H1 (cell line): Measurements from ENCODE around the gene ITSN1. TPM values are rescaled to one million over a fixed set of nuclear protein-coding genes. Genes with fewer than 3 reads are reported as not detected.

Experiments
- BRCA1 ChIP-seq: IDR thresholded peaks from 2 replicates; pipeline ENCODE4 v1.6.1; 2012; ENCODE audit warnings: low read depth, low read length, improper control_type of control experiment
- CBX5 ChIP-seq: fragments of 300-800, 300-1000 bp; sonication (generic); IDR thresholded peaks from 2 replicates; pipeline ENCODE4 v1.7.1; 2016; ENCODE audit warnings: antibody characterized with exemption, low read length, low read depth
- CREB1 ChIP-seq: IDR thresholded peaks from 2 replicates; pipeline ENCODE4 v1.6.1; 2012; ENCODE audit warnings: inconsistent platforms
- E2F6 ChIP-seq: IDR thresholded peaks from 2 replicates; pipeline ENCODE4 v1.6.1; 2012; ENCODE audit warnings: inconsistent platforms
- EGR1 ChIP-seq: IDR thresholded peaks from 2 replicates; pipeline ENCODE4 v1.6.1; 2011; ENCODE audit warnings: low read depth, low read length, borderline replicate concordance
- POLR2AphosphoS5 ChIP-seq: IDR thresholded peaks from 2 replicates; pipeline ENCODE4 v1.6.1; 2011; ENCODE audit warnings: low read depth, low read length
- POU5F1 ChIP-seq: IDR thresholded peaks from 2 replicates; pipeline ENCODE4 v1.6.1; 2011; ENCODE audit warnings: low read depth, mild to moderate bottlenecking, low read length, moderate library complexity
- RNF2 ChIP-seq: fragments of 200-900, 300-1000 bp; sonication (generic); IDR thresholded peaks from 2 replicates; pipeline ENCODE4 v1.7.1; 2016; ENCODE audit warnings: borderline replicate concordance, low read depth, mild to moderate bottlenecking, antibody characterized with exemption, low read length; ENCODE audit not compliant: poor library complexity, severe bottlenecking; ENCODE audit errors: missing control alignments
- SIX5 ChIP-seq: IDR thresholded peaks from 2 replicates; pipeline ENCODE4 v1.6.1; 2011; ENCODE audit warnings: mild to moderate bottlenecking, low read depth, low read length
- SRF ChIP-seq: IDR thresholded peaks from 2 replicates; pipeline ENCODE4 v1.6.1; 2011; ENCODE audit warnings: mild to moderate bottlenecking, low read depth, low read length, moderate library complexity
- TAF1 ChIP-seq: IDR thresholded peaks from 2 replicates; pipeline ENCODE4 v1.6.1; 2011; ENCODE audit warnings: mild to moderate bottlenecking, low read depth, low read length
- TCF12 ChIP-seq: IDR thresholded peaks from 2 replicates; pipeline ENCODE4 v1.6.1; 2011; ENCODE audit warnings: low read depth, mild to moderate bottlenecking, low read length
- polyA plus RNA-seq, 7 experiments: library from polyadenylated mRNA; depleted of rRNA in 3 of 7; stranded (reverse) in 5 of 7; unstranded in 2 of 7; fragments of >200 nt in 5 of 7; fragments of 200-250 nt in 2 of 7; gene quantifications; 1 replicate in 5 of 7; 2 replicates in 1 of 7; 4 replicates in 1 of 7; pipeline versions ENCODE4 v1.2.1 to v1.2.3, GENCODE V29; 2011 to 2013; ENCODE audit warnings: missing spikeins in 2 of 7, mixed read lengths in 2 of 7
- total RNA-seq: library from RNA; stranded (reverse); fragmentation: NEBNext Ultra II Directional; extraction: Animal tissue kit (Norgen Biotek cat#: 25700); gene quantifications from 2 replicates; pipeline ENCODE4 v1.2.1, GENCODE V29; 2021
- TF ChIP-seq, protein P1 (sequence below): fragments of 300-600 bp; sonication (generic); IDR thresholded peaks from 2 replicates; pipeline ENCODE4 v1.7.1; 2012; ENCODE audit warnings: low read length, moderate library complexity, mild to moderate bottlenecking, inconsistent platforms; ENCODE audit not compliant: insufficient replicate concordance

Gene ITSN1
- total and polyA plus RNA-seq, 2 of the 8 experiments (the other 6 are each of a cell fraction or from before 2014, with no cell fraction given), result 60.8 to 78.1 TPM

DNA sequence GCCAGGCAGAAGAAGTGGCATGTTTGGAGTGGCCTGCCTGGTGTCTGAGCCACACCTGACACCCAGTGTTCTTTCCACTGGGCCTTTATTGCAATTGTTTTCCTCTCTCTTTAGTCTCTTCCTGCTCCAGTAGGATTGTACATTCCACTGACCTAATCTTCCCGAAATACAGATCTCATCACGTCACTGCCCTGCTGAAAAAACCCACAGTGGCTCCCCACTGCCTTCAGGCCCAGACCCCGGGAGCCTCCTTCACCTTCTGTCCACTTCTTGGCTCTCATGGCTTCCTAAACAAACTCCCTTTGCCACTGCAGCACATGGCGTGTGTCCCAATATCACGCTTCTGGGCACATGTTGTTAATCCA lies 298.6 kb downstream of the ITSN1 start (continued):
- TF ChIP-seq, protein P1, sequence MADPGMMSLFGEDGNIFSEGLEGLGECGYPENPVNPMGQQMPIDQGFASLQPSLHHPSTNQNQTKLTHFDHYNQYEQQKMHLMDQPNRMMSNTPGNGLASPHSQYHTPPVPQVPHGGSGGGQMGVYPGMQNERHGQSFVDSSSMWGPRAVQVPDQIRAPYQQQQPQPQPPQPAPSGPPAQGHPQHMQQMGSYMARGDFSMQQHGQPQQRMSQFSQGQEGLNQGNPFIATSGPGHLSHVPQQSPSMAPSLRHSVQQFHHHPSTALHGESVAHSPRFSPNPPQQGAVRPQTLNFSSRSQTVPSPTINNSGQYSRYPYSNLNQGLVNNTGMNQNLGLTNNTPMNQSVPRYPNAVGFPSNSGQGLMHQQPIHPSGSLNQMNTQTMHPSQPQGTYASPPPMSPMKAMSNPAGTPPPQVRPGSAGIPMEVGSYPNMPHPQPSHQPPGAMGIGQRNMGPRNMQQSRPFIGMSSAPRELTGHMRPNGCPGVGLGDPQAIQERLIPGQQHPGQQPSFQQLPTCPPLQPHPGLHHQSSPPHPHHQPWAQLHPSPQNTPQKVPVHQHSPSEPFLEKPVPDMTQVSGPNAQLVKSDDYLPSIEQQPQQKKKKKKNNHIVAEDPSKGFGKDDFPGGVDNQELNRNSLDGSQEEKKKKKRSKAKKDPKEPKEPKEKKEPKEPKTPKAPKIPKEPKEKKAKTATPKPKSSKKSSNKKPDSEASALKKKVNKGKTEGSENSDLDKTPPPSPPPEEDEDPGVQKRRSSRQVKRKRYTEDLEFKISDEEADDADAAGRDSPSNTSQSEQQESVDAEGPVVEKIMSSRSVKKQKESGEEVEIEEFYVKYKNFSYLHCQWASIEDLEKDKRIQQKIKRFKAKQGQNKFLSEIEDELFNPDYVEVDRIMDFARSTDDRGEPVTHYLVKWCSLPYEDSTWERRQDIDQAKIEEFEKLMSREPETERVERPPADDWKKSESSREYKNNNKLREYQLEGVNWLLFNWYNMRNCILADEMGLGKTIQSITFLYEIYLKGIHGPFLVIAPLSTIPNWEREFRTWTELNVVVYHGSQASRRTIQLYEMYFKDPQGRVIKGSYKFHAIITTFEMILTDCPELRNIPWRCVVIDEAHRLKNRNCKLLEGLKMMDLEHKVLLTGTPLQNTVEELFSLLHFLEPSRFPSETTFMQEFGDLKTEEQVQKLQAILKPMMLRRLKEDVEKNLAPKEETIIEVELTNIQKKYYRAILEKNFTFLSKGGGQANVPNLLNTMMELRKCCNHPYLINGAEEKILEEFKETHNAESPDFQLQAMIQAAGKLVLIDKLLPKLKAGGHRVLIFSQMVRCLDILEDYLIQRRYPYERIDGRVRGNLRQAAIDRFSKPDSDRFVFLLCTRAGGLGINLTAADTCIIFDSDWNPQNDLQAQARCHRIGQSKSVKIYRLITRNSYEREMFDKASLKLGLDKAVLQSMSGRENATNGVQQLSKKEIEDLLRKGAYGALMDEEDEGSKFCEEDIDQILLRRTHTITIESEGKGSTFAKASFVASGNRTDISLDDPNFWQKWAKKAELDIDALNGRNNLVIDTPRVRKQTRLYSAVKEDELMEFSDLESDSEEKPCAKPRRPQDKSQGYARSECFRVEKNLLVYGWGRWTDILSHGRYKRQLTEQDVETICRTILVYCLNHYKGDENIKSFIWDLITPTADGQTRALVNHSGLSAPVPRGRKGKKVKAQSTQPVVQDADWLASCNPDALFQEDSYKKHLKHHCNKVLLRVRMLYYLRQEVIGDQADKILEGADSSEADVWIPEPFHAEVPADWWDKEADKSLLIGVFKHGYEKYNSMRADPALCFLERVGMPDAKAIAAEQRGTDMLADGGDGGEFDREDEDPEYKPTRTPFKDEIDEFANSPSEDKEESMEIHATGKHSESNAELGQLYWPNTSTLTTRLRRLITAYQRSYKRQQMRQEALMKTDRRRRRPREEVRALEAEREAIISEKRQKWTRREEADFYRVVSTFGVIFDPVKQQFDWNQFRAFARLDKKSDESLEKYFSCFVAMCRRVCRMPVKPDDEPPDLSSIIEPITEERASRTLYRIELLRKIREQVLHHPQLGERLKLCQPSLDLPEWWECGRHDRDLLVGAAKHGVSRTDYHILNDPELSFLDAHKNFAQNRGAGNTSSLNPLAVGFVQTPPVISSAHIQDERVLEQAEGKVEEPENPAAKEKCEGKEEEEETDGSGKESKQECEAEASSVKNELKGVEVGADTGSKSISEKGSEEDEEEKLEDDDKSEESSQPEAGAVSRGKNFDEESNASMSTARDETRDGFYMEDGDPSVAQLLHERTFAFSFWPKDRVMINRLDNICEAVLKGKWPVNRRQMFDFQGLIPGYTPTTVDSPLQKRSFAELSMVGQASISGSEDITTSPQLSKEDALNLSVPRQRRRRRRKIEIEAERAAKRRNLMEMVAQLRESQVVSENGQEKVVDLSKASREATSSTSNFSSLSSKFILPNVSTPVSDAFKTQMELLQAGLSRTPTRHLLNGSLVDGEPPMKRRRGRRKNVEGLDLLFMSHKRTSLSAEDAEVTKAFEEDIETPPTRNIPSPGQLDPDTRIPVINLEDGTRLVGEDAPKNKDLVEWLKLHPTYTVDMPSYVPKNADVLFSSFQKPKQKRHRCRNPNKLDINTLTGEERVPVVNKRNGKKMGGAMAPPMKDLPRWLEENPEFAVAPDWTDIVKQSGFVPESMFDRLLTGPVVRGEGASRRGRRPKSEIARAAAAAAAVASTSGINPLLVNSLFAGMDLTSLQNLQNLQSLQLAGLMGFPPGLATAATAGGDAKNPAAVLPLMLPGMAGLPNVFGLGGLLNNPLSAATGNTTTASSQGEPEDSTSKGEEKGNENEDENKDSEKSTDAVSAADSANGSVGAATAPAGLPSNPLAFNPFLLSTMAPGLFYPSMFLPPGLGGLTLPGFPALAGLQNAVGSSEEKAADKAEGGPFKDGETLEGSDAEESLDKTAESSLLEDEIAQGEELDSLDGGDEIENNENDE, result no peak
- TF ChIP-seq E2F6, result no peak
- no peak for TF ChIP-seq RNF2
- TF ChIP-seq CBX5, result no peak
- no peak for TF ChIP-seq POU5F1
- no peak for TF ChIP-seq TAF1
- TF ChIP-seq SIX5, result no peak
- TF ChIP-seq POLR2AphosphoS5, result no peak
- TF ChIP-seq TCF12, result no peak
- no peak for TF ChIP-seq BRCA1
- TF ChIP-seq SRF, result no peak
- TF ChIP-seq CREB1, result no peak
- TF ChIP-seq EGR1, result no peak
